IMR-90 (cell line): ENCODE data around the gene SMIM5. TPM values are rescaled to one million over a fixed set of nuclear protein-coding genes. Genes with fewer than 3 reads are reported as not detected.

ENCODE experiments used
- ATAC-seq: fragments of 200-7000 bp; cut with Tn5 transposase; 2 replicates; pipeline ENCODE4 v1.9.1; 2020; ENCODE audit warnings: low read depth, mild to moderate bottlenecking, moderate library complexity
- BruUV-seq: library from RNA; stranded (reverse); fragments of 400-500 nt; replicated peaks from 2 replicates; lab custom pipeline; 2021; lab: Mats Ljungman, UMichigan
- CTCF ChIA-PET: fragments of 300-600 bp; formaldehyde crosslinking; extraction: SDS; loops from one replicate; lab custom pipeline; 2021; ENCODE audit warnings: antibody characterized with exemption; lab: Yijun Ruan, JAX
- POLR2A ChIA-PET: fragments of 300-600 bp; sonication (Branson Sonifier 250); formaldehyde crosslinking; loops from one replicate; lab custom pipeline; 2022; ENCODE audit warnings: antibody characterized with exemption; ENCODE audit not compliant: unreplicated experiment; lab: Charles Lee
- DNase-seq: peaks from one replicate; pipeline ENCODE4 v3.0.0; 2013
- H2AFZ ChIP-seq: replicated peaks from 2 replicates; pipeline ENCODE3; 2013; ENCODE audit warnings: low read length, mild to moderate bottlenecking; ENCODE audit not compliant: poor library complexity
- H2AK5ac ChIP-seq: 2 replicates; pipeline ENCODE4 v1.6.1; 2013; ENCODE audit warnings: low read depth, low read length, inconsistent platforms
- H2AK9ac ChIP-seq: replicated peaks from 2 replicates; pipeline ENCODE3; 2013; ENCODE audit warnings: mild to moderate bottlenecking, low read depth, low read length, moderate library complexity; ENCODE audit not compliant: poor library complexity
- H2BK120ac ChIP-seq: 2 replicates; pipeline ENCODE4 v1.6.1; 2013; ENCODE audit warnings: low read depth, low read length, inconsistent platforms
- H2BK15ac ChIP-seq: 3 replicates; pipeline ENCODE4 v1.6.1; 2013; ENCODE audit warnings: low read depth, low read length, inconsistent platforms
- H2BK20ac ChIP-seq: 2 replicates; pipeline ENCODE4 v1.6.1; 2013; ENCODE audit warnings: low read depth, mild to moderate bottlenecking, inconsistent platforms, low read length, moderate library complexity
- H2BK5ac ChIP-seq: 2 replicates; pipeline ENCODE4 v1.6.1; 2013; ENCODE audit warnings: mild to moderate bottlenecking, low read depth, low read length, inconsistent platforms; ENCODE audit not compliant: poor library complexity, severe bottlenecking
- H3K14ac ChIP-seq: replicated peaks from 2 replicates; pipeline ENCODE4 v1.6.1; 2013; ENCODE audit warnings: low read depth, low read length, inconsistent platforms
- H3K18ac ChIP-seq: 2 replicates; pipeline ENCODE4 v1.6.1; 2013; ENCODE audit warnings: low read depth, low read length, control low read depth
- H3K23ac ChIP-seq: 2 replicates; pipeline ENCODE4 v1.6.1; 2013; ENCODE audit warnings: low read depth, low read length, inconsistent platforms
- H3K27ac ChIP-seq: 2 replicates; pipeline ENCODE4 v1.5.1; 2013; ENCODE audit warnings: mild to moderate bottlenecking, control low read depth, low read length; ENCODE audit not compliant: insufficient read depth
- H3K27me3 ChIP-seq: 2 replicates; pipeline ENCODE4 v1.6.1; 2013; ENCODE audit warnings: low read length; ENCODE audit not compliant: control insufficient read depth, insufficient read depth
- H3K36me3 ChIP-seq: 2 replicates; pipeline ENCODE4 v1.6.1; 2013; ENCODE audit warnings: low read length, mixed read lengths; ENCODE audit not compliant: control insufficient read depth, insufficient read depth
- H3K4ac ChIP-seq: 2 replicates; pipeline ENCODE4 v1.6.1; 2013; ENCODE audit warnings: low read depth, low read length, inconsistent platforms
- H3K4me1 ChIP-seq: 2 replicates; pipeline ENCODE4 v1.6.1; 2013; ENCODE audit warnings: low read length, mixed read lengths; ENCODE audit not compliant: control insufficient read depth, insufficient read depth
- H3K4me2 ChIP-seq: 2 replicates; pipeline ENCODE4 v1.6.1; 2013; ENCODE audit warnings: low read depth, mild to moderate bottlenecking, control low read depth, low read length, moderate library complexity
- H3K4me3 ChIP-seq: 2 replicates; pipeline ENCODE4 v1.5.1; 2013; ENCODE audit warnings: low read depth, mild to moderate bottlenecking, control low read depth, low read length, moderate library complexity; ENCODE audit not compliant: insufficient read depth
- H3K56ac ChIP-seq: 2 replicates; pipeline ENCODE4 v1.6.1; 2013; ENCODE audit warnings: low read length, inconsistent platforms; ENCODE audit not compliant: insufficient read depth; ENCODE audit errors: extremely low read depth
- H3K79me1 ChIP-seq, 2 experiments: 2 replicates each; pipeline ENCODE4 v1.6.1; 2013; ENCODE audit warnings: low read length in 2 of 2, inconsistent platforms in 1 of 2, low read depth in 1 of 2
- H3K9ac ChIP-seq: 2 replicates; pipeline ENCODE4 v1.6.1; 2013; ENCODE audit warnings: low read depth, low read length, control low read depth
- H3K9me1 ChIP-seq: 2 replicates; pipeline ENCODE4 v1.6.1; 2013; ENCODE audit warnings: low read length, inconsistent platforms; ENCODE audit not compliant: insufficient read depth
- H3K9me3 ChIP-seq: 2 replicates; pipeline ENCODE4 v1.6.1; 2013; ENCODE audit warnings: low read length; ENCODE audit not compliant: control insufficient read depth, insufficient read depth
- H4K20me1 ChIP-seq: 2 replicates; pipeline ENCODE4 v1.6.1; 2013; ENCODE audit warnings: low read length, inconsistent platforms; ENCODE audit not compliant: insufficient read depth
- H4K5ac ChIP-seq: 2 replicates; pipeline ENCODE4 v1.6.1; 2013; ENCODE audit warnings: mild to moderate bottlenecking, low read depth, low read length, control low read depth
- H4K8ac ChIP-seq, 2 experiments: 2 replicates each; pipeline ENCODE4 v1.6.1; 2013; ENCODE audit warnings: low read depth in 2 of 2, low read length in 2 of 2, control low read depth in 1 of 2, inconsistent platforms in 1 of 2
- H4K91ac ChIP-seq: 2 replicates; pipeline ENCODE4 v1.6.1; 2013; ENCODE audit warnings: low read depth, low read length, inconsistent platforms; ENCODE audit not compliant: insufficient read depth
- CTCF ChIP-seq: conservative IDR thresholded peaks from 2 replicates; pipeline ENCODE4 v1.5.1; 2012; ENCODE audit warnings: mild to moderate bottlenecking, low read depth, low read length, improper control_type of control experiment
- MAZ ChIP-seq: IDR thresholded peaks from 2 replicates; pipeline ENCODE4 v1.6.1; 2012; ENCODE audit warnings: low read depth, mild to moderate bottlenecking, low read length, improper control_type of control experiment, moderate library complexity, borderline replicate concordance
- MXI1 ChIP-seq: IDR thresholded peaks from 2 replicates; pipeline ENCODE4 v1.6.1; 2012; ENCODE audit warnings: low read depth, mild to moderate bottlenecking, low read length, moderate library complexity, borderline replicate concordance
- POLR2A ChIP-seq: IDR thresholded peaks from 2 replicates; pipeline ENCODE4 v1.6.1; 2012; ENCODE audit warnings: mild to moderate bottlenecking, low read depth, low read length
- RAD21 ChIP-seq: IDR thresholded peaks from 2 replicates; pipeline ENCODE4 v1.6.1; 2012; ENCODE audit warnings: low read length, improper control_type of control experiment
- SMC3 ChIP-seq: fragments of 150-350 bp; IDR thresholded peaks from 2 replicates; pipeline ENCODE4 v1.6.1; 2016; ENCODE audit warnings: low read depth, mild to moderate bottlenecking, antibody characterized with exemption, low read length, moderate library complexity
- WGBS, 2 experiments: methylation state at CpG; one replicate each; pipeline versions ENCODE4 v1.1.5 to v1.1.7; 2013; ENCODE audit warnings: missing lambda C conversion rate in 2 of 2; ENCODE audit not compliant: insufficient read length in 1 of 2; ENCODE audit errors: extremely low coverage in 2 of 2; 5-methylcytosine and 5-hydroxymethylcytosine counted together
- dilution Hi-C: fragments of 300-500 bp; cut with HindIII; formaldehyde crosslinking; loops from one replicate; pipeline ENCODE4 v1.14.3; 2018; ENCODE audit warnings: low sequenced_read_pairs; ENCODE audit not compliant: unreplicated experiment
- in situ Hi-C: fragments of 300-500 bp; cut with MboI; formaldehyde crosslinking; loops from 3 replicates; pipeline ENCODE4 v1.14.3; 2019; ENCODE audit warnings: low sequenced_read_pairs, inconsistent platforms, mixed read lengths
- intact Hi-C: fragments of 100-400 bp; cut with micrococcal nuclease; formaldehyde crosslinking; loops from 2 replicates; pipeline ENCODE4 v1.10.0; 2022
- polyA plus RNA-seq, 3 experiments: library from polyadenylated mRNA; depleted of rRNA; stranded (reverse); fragments of >200 nt; gene quantifications; 2 replicates each; pipeline ENCODE4 v1.2.3, GENCODE V29; 2012; ENCODE audit warnings: low replicate concordance in 1 of 3
- total RNA-seq: library from RNA; depleted of rRNA; stranded (reverse); fragments of >200 nt; gene quantifications from 2 replicates; pipeline ENCODE4 v1.2.3, GENCODE V29; 2012
- TF ChIP-seq, protein P1 (sequence below): fragments of 150-350 bp; IDR thresholded peaks from 2 replicates; pipeline ENCODE4 v1.6.1; 2017; ENCODE audit warnings: mild to moderate bottlenecking, antibody characterized with exemption, low read length, low read depth

SMIM5 gene
- total and polyA plus RNA-seq, 2 of the 4 experiments (the other 2 are of a cell fraction) = not detected

DNA sequence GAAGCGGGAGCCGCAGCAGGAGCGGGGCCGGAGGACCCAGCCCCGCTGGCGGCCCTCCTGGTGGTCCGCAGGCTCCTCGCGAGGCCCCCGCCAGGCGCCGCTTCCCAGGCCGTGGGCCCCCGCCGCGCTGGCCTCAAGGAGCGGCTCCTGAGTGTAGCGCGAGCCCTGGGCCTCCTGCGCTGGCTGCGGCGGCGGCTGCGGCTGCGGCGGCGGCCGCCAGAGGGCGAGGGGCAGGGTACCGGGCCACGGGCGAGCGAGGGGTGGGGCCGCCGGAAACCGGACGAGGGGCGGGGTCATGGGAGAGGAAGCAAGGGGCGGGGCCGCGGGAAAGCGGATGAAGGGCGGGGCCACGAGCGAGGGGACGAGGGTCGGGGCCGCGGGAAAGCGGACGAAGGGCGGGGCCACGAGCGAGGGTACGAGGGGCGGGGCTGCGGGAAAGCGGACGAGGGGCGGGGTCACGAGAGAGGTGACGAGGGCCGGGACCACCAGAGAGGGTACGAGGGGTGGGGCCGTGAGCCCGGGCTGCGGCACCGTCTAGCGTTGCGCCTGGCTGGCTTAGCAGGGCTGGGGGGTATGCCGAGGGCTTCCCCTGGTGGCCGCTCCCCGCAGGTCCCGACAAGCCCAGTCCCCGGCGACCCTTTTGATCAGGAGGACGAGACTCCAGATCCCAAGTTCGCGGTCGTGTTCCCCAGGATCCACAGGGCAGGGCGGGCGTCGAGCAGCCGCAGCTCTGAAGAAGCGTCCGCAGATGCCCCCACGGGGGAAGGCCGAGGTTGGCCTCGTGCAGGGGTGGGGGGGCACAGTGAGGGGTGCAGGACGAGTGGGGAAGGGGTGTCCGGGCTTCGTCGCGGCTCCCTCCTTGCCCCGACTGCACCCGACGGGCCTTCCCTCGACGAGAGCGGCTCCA is 44.0 kb upstream of the SMIM5 start:
- H3K23ac ChIP-seq = peak overlapping the region; percentile 66; the same call in 1 of the 2 replicates
- H3K36me3 ChIP-seq = no peaks in the 10 kb centered on the region
- peak; percentile 64 for DNase-seq
- peak overlapping the region; percentile 50 for H2AK5ac ChIP-seq
- POLR2A ChIA-PET = no interaction called here
- peaks cover 29% of the 10 kb centered on the region for H3K27me3 ChIP-seq
- WGBS, 2 experiments = 7% methylated on average over 16 of the region's 100 CpGs; no CpG with 5 or more reads in 1 of the 2 experiments
- peak overlapping the region; percentile 95 for H2AK9ac ChIP-seq
- no peaks in the 10 kb centered on the region for H3K4me1 ChIP-seq
- H3K4me2 ChIP-seq = peak overlapping the region; percentile 72
- H3K9me1 ChIP-seq = no peaks in the 10 kb centered on the region
- CTCF ChIA-PET = no interaction called here
- intact Hi-C loops (loop anchor here (1.0 to 2.0 kb wide), 3 partner anchors 41 to 163 kb away; partner anchors contain the start of gene TSEN54), in situ Hi-C loops (no loop called here), dilution Hi-C loops (no loop called here)
- no peak overlapping the region for H3K56ac ChIP-seq
- H2BK20ac ChIP-seq = no peak overlapping the region
- H3K27ac ChIP-seq = peak overlapping the region; percentile 20; the same call in 1 of the 2 replicates
- H3K9me3 ChIP-seq = peaks cover 2% of the 10 kb centered on the region; the same call in 1 of the 2 replicates
- peak overlapping the region; percentile 59 for H3K4me3 ChIP-seq
- H3K14ac ChIP-seq = peak overlapping the region; percentile 89
- BruUV-seq = no TSS peak
- H4K8ac ChIP-seq = peak overlapping the region; percentile 89 to 95
- ATAC-seq = peak; percentile 97
- H2AFZ ChIP-seq = peak overlapping the region; percentile 99
- H2BK15ac ChIP-seq = no peak overlapping the region; the same call in 2 of the 3 replicates
- H3K4ac ChIP-seq = peak overlapping the region; percentile 86
- TF ChIP-seq MAZ (peak; percentile 83), SMC3 (peak; percentile 29; the same call in 1 of the 2 replicates), MXI1 (no peak), POLR2A (no peak), RAD21 (peak; percentile 32), CTCF (peak; percentile 64)
- TF ChIP-seq, protein P1, sequence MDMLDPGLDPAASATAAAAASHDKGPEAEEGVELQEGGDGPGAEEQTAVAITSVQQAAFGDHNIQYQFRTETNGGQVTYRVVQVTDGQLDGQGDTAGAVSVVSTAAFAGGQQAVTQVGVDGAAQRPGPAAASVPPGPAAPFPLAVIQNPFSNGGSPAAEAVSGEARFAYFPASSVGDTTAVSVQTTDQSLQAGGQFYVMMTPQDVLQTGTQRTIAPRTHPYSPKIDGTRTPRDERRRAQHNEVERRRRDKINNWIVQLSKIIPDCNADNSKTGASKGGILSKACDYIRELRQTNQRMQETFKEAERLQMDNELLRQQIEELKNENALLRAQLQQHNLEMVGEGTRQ = no peak
- H2BK120ac ChIP-seq = peak overlapping the region; percentile 64; the same call in 1 of the 2 replicates
- peak overlapping the region; percentile 8; the same call in 1 of the 2 replicates for H3K18ac ChIP-seq
- H4K91ac ChIP-seq = peak overlapping the region; percentile 46
- H2BK5ac ChIP-seq = no peak overlapping the region
- no peaks in the 10 kb centered on the region for H3K79me1 ChIP-seq
- no peaks in the 10 kb centered on the region; the same call in 1 of the 2 replicates for H4K20me1 ChIP-seq
- H4K5ac ChIP-seq = peak overlapping the region; percentile 89
- H3K9ac ChIP-seq = peak overlapping the region; percentile 67
